ENCODE data around the gene PSIP1.

GRCh38 chr9:15469406-15469805 lies 41.4 kb downstream of the PSIP1 start:
- no peak; the same call in 1 of the 2 replicates for TF ChIP-seq CTCF (conservative IDR thresholded peaks at IDR 0.05)
- TF ChIP-seq ZFX (IDR thresholded peaks at IDR 0.05): no peak
